ENCODE data around the gene RASA3.

RASA3 gene

GRCh38 chr13:114067886-114068651 is 64.4 kb downstream of the RASA3 start:
- DNase-seq (ENCODE audit: low read depth in 2 of 2), result no peak

GRCh38 chr13:114067381-114067885 is 65.0 kb downstream of the RASA3 start:
- DNase-seq (ENCODE audit: low read depth in 2 of 2), result no peak

GRCh38 chr13:114066956-114067355 is 65.5 kb downstream of the RASA3 start:
- no peak for DNase-seq (ENCODE audit: low read depth in 2 of 2)

- no peak for DNase-seq (ENCODE audit: low read depth in 2 of 2)
These were observed 66.3 kb downstream of the RASA3 start for GRCh38 chr13:114065926-114066774.

- peak; percentile 65 to 71 for DNase-seq (ENCODE audit: low read depth in 2 of 2)
These were observed 67.1 kb downstream of the RASA3 start for GRCh38 chr13:114065141-114065925.

GRCh38 chr13:114064450-114065140 is 67.8 kb downstream of the RASA3 start:
- DNase-seq (ENCODE audit: low read depth in 2 of 2), result no peak

- DNase-seq (ENCODE audit: low read depth in 2 of 2), result no peak
These were observed 68.6 kb downstream of the RASA3 start for GRCh38 chr13:114063545-114064449.

- no peak for DNase-seq (ENCODE audit: low read depth in 2 of 2)
These were observed 69.7 kb downstream of the RASA3 start for GRCh38 chr13:114062754-114063153.

GRCh38 chr13:114062341-114062740 is 70.1 kb downstream of the RASA3 start:
- no peak for DNase-seq (ENCODE audit: low read depth in 2 of 2)

GRCh38 chr13:114061744-114062143 is 70.7 kb downstream of the RASA3 start:
- DNase-seq (ENCODE audit: low read depth in 2 of 2), result no peak

GRCh38 chr13:114061047-114061446 is 71.4 kb downstream of the RASA3 start:
- DNase-seq (ENCODE audit: low read depth in 2 of 2), result no peak

- DNase-seq (ENCODE audit: low read depth in 2 of 2), result no peak
These were observed 72.2 kb downstream of the RASA3 start for GRCh38 chr13:114059946-114060860.

GRCh38 chr13:114059428-114059827 is 73.0 kb downstream of the RASA3 start:
- DNase-seq (ENCODE audit: low read depth in 2 of 2), result no peak

GRCh38 chr13:114058051-114058867 is 74.2 kb downstream of the RASA3 start:
- DNase-seq (ENCODE audit: low read depth in 2 of 2), result no peak

GRCh38 chr13:114057166-114058050 is 75.0 kb downstream of the RASA3 start:
- DNase-seq (ENCODE audit: low read depth in 2 of 2), result no peak

GRCh38 chr13:114056205-114057013 is 76.0 kb downstream of the RASA3 start:
- no peak for DNase-seq (ENCODE audit: low read depth in 2 of 2)
